SK-N-DZ (cell line): ENCODE measurements around the gene OXLD1.

Source experiments
- DNase-seq: peaks from one replicate; pipeline ENCODE4 v3.0.0-alpha.2; 2015; ENCODE audit warnings: low spot score

The OXLD1 gene

GRCh38 chr17:81655378-81656117 is 10.9 kb downstream of the OXLD1 start:
- peak; percentile 53 for DNase-seq

GRCh38 chr17:81652906-81653771 is 13.3 kb downstream of the OXLD1 start:
- no peak for DNase-seq

- no peak for DNase-seq
Observed at GRCh38 chr17:81651692-81652091, 14.7 kb downstream of the OXLD1 start.

GRCh38 chr17:81650951-81651350 is 15.5 kb downstream of the OXLD1 start:
- no peak for DNase-seq

GRCh38 chr17:81648707-81649085 is 17.7 kb downstream of the OXLD1 start:
- DNase-seq: no peak

- DNase-seq: no peak
Observed at GRCh38 chr17:81648013-81648706, 18.2 kb downstream of the OXLD1 start.

- DNase-seq: no peak
Observed at GRCh38 chr17:81647640-81648012, 18.8 kb downstream of the OXLD1 start.

- DNase-seq: no peak
Observed at GRCh38 chr17:81646869-81647600, 19.4 kb downstream of the OXLD1 start.

- peak; percentile 58 for DNase-seq
Observed at GRCh38 chr17:81644976-81645952, 21.1 kb downstream of the OXLD1 start.

GRCh38 chr17:81644496-81644895 is 21.9 kb downstream of the OXLD1 start:
- no peak for DNase-seq

GRCh38 chr17:81641825-81642489 is 24.4 kb downstream of the OXLD1 start:
- no peak for DNase-seq

GRCh38 chr17:81640011-81640410 is 26.4 kb downstream of the OXLD1 start:
- DNase-seq: no peak

- no peak for DNase-seq
Observed at GRCh38 chr17:81638683-81639082, 27.7 kb downstream of the OXLD1 start.

- DNase-seq: peak; percentile 84
Observed at GRCh38 chr17:81636505-81637288, 29.7 kb downstream of the OXLD1 start, which contains the start of the genes NPLOC4 and TSPAN10. TSS of gene NPLOC4 (minus strand) at chr17:81637112. CDS start at chr17:81636930, 182 bp downstream. TSS of gene TSPAN10 (plus strand) at chr17:81637196. CDS start at chr17:81642413, 5,217 bp downstream.

GRCh38 chr17:81635973-81636504 is 30.4 kb downstream of the OXLD1 start:
- no peak for DNase-seq

GRCh38 chr17:81635431-81635830 is 31.0 kb downstream of the OXLD1 start:
- DNase-seq: no peak

GRCh38 chr17:81631482-81631881 is 34.9 kb downstream of the OXLD1 start:
- no peak for DNase-seq

GRCh38 chr17:81630274-81630673 is 36.1 kb downstream of the OXLD1 start:
- no peak for DNase-seq
